Immature natural killer cell (primary cell): ENCODE results near the gene HIVEP3. TPM values are rescaled to one million over a fixed set of nuclear protein-coding genes. Genes with fewer than 3 reads are reported as not detected.

Experiments used
- DNase-seq, 3 donors: peaks; one replicate each; pipeline ENCODE4 v3.0.0; 2022; ENCODE audit warnings: mixed read lengths in 1 of 3
- H3K27ac Mint-ChIP-seq, 6 donors: one replicate each; pipeline ENCODE4 v1.8.0; 2020; ENCODE audit warnings: mixed read lengths in 6 of 6, mild to moderate bottlenecking in 5 of 6, inconsistent platforms in 4 of 6, moderate library complexity in 3 of 6
- H3K27me3 Mint-ChIP-seq, 3 donors: one replicate each; pipeline ENCODE4 v1.8.0; 2020 to 2021; ENCODE audit warnings: low read depth in 3 of 3, mild to moderate bottlenecking in 3 of 3, mixed read lengths in 3 of 3, moderate library complexity in 3 of 3, inconsistent platforms in 1 of 3
- H3K36me3 Mint-ChIP-seq, 3 donors: one replicate each; pipeline ENCODE4 v1.8.0; 2020; ENCODE audit warnings: mixed read lengths in 3 of 3, inconsistent platforms in 2 of 3, mild to moderate bottlenecking in 2 of 3
- H3K4me1 Mint-ChIP-seq, 2 donors: one replicate each; pipeline ENCODE4 v1.8.0; 2020; ENCODE audit warnings: inconsistent platforms in 2 of 2, mild to moderate bottlenecking in 2 of 2, mixed read lengths in 2 of 2, moderate library complexity in 1 of 2
- H3K4me3 Mint-ChIP-seq, 5 donors: one replicate each; pipeline ENCODE4 v1.8.0; 2020; ENCODE audit warnings: mild to moderate bottlenecking in 5 of 5, mixed read lengths in 5 of 5, inconsistent platforms in 3 of 5, moderate library complexity in 3 of 5
- H3K9me3 Mint-ChIP-seq, 6 donors: one replicate each; pipeline ENCODE4 v1.8.0; 2020; ENCODE audit warnings: mild to moderate bottlenecking in 6 of 6, mixed read lengths in 6 of 6, inconsistent platforms in 4 of 6, moderate library complexity in 3 of 6
- polyA plus RNA-seq, 3 donors: library from polyadenylated mRNA; unstranded; fragments of 300-500 nt; fragmentation: Illumina TruSeq; gene quantifications; one replicate each; pipeline ENCODE4 v1.2.3, GENCODE V29; 2021

Gene HIVEP3
- polyA plus RNA-seq, 3 donors from 2014 or later: 9.8 to 24.1 (median 15.5) TPM

DNA sequence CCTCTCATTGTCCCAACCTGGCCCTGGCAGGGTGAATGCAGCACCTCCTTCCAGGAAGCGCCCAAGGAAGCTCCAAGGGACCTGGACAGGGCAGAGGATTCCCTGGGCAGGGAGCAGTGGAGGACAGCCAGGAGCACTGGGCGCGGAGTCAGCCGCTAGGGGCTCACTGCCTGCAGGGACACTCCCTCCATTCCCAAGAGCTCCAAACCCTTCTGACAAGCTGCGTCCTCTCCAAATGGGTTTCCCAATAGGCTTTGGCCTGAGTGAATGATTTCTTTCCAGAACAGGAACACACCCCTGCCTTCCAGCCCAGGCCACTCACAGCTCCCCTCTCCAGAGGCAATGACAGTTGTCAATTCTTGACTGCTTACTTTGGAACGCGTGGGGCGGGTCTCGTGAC, 305.8 kb downstream of the HIVEP3 start:
- no peak for DNase-seq
- peaks cover 12 to 28% of the 10 kb centered on the region in 2 donors for H3K4me1 Mint-ChIP-seq
- H3K27ac Mint-ChIP-seq: no peak overlapping the region
- H3K4me3 Mint-ChIP-seq: no peak overlapping the region
- H3K27me3 Mint-ChIP-seq: peaks cover 0 to 4% (median 2%) of the 10 kb centered on the region in 3 donors
- peaks cover 0 to 4% (median 3%) of the 10 kb centered on the region in 3 donors for H3K36me3 Mint-ChIP-seq
- no peaks in the 10 kb centered on the region for H3K9me3 Mint-ChIP-seq

- no peak overlapping the region for H3K4me3 Mint-ChIP-seq
- DNase-seq: no peak
These were observed 306.7 kb downstream of the HIVEP3 start for GRCh38 chr1:41611932-41612450.

GRCh38 chr1:41611068-41611931, 307.4 kb downstream of the HIVEP3 start:
- Mint-ChIP-seq H3K36me3 (peaks cover 3 to 11% (median 4%) of the 10 kb centered on the region in 3 donors), H3K4me3 (no peak overlapping the region), H3K27ac (no peak overlapping the region), H3K9me3 (no peaks in the 10 kb centered on the region), H3K4me1 (peaks cover 12 to 36% of the 10 kb centered on the region in 2 donors), H3K27me3 (peaks cover 0 to 4% (median 2%) of the 10 kb centered on the region in 3 donors)
- no peak for DNase-seq

More at GRCh38 chr1:41611932-41612450, 306.7 kb downstream of the HIVEP3 start:
- H3K4me1 Mint-ChIP-seq: peaks cover 12 to 38% of the 10 kb centered on the region in 2 donors
- no peaks in the 10 kb centered on the region for H3K9me3 Mint-ChIP-seq
- H3K27me3 Mint-ChIP-seq: peaks cover 0 to 4% (median 2%) of the 10 kb centered on the region in 3 donors
- peak overlapping the region in 1 of 6 donors; percentile 19 for H3K27ac Mint-ChIP-seq
- peaks cover 3 to 11% (median 4%) of the 10 kb centered on the region in 3 donors for H3K36me3 Mint-ChIP-seq

DNA sequence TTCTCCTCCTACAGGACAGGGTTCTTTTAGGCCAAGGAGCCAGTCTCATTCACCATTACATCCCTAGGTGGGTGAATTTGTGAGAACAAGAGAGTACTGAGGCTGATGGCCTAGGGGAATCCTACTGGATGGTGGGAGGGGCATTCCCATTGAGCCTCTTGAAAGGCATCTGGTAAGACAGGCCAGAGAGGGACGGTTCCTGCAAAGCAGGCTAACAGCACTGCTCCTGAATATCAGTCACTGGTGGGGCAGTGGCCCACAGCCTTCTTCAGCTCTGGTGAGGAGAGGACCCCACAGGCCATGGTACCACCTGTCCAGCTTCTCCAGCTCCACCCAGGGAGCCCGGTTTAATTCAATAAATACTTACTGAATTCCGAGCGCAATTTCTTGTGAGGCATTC, 308.4 kb downstream of the HIVEP3 start:
- Mint-ChIP-seq H3K36me3 (peaks cover 3 to 11% (median 4%) of the 10 kb centered on the region in 3 donors), H3K27ac (no peak overlapping the region), H3K4me1 (peaks cover 9 to 36% of the 10 kb centered on the region in 2 donors), H3K4me3 (no peak overlapping the region), H3K9me3 (no peaks in the 10 kb centered on the region), H3K27me3 (peaks cover 0 to 5% (median 2%) of the 10 kb centered on the region in 3 donors)
- DNase-seq: no peak

- Mint-ChIP-seq H3K36me3 (peaks cover 3 to 11% (median 4%) of the 10 kb centered on the region in 3 donors), H3K27me3 (peaks cover 0 to 5% (median 2%) of the 10 kb centered on the region in 3 donors), H3K27ac (peak overlapping the region in 1 of 6 donors; percentile 62), H3K4me3 (no peak overlapping the region), H3K9me3 (no peaks in the 10 kb centered on the region), H3K4me1 (peaks cover 6 to 30% of the 10 kb centered on the region in 2 donors)
- DNase-seq: no peak
These were observed 309.4 kb downstream of the HIVEP3 start for GRCh38 chr1:41609166-41609883.

DNA sequence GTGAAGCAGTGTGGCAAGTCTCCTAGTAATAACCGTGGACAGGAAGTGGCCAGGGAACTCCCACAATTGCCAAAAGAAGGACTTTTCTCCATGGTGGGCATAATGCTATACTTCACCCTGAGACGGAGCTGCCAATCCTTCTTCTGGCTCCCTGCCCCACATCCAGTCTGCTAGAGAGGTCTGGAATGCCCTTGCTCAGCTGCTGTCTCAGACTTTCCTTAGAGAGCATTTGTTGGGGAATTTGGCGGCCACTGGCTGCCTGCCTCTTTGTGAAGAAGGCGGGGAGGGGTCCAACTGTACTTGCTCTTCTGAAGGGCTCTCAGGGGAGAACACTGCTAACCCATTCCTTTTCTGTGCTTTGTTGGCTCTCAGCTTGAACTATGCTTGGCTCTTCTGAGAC, 310.5 kb downstream of the HIVEP3 start:
- H3K36me3 Mint-ChIP-seq: peaks cover 3 to 7% (median 4%) of the 10 kb centered on the region in 3 donors
- no peak for DNase-seq
- H3K27ac Mint-ChIP-seq: no peak overlapping the region
- H3K4me1 Mint-ChIP-seq: peaks cover 6 to 30% of the 10 kb centered on the region in 2 donors
- H3K4me3 Mint-ChIP-seq: no peak overlapping the region
- H3K27me3 Mint-ChIP-seq: peaks cover 0 to 5% (median 2%) of the 10 kb centered on the region in 3 donors
- H3K9me3 Mint-ChIP-seq: no peaks in the 10 kb centered on the region

GRCh38 chr1:41607808-41608207, 310.9 kb downstream of the HIVEP3 start:
- H3K4me1 Mint-ChIP-seq: peaks cover 6 to 30% of the 10 kb centered on the region in 2 donors
- H3K9me3 Mint-ChIP-seq: no peaks in the 10 kb centered on the region
- H3K27ac Mint-ChIP-seq: no peak overlapping the region
- peaks cover 3 to 7% (median 4%) of the 10 kb centered on the region in 3 donors for H3K36me3 Mint-ChIP-seq
- no peak for DNase-seq
- peaks cover 0 to 5% (median 2%) of the 10 kb centered on the region in 3 donors for H3K27me3 Mint-ChIP-seq
- no peak overlapping the region for H3K4me3 Mint-ChIP-seq

- no peak overlapping the region for H3K27ac Mint-ChIP-seq
- no peak for DNase-seq
These were observed 318.8 kb downstream of the HIVEP3 start for GRCh38 chr1:41599912-41600311.

DNA sequence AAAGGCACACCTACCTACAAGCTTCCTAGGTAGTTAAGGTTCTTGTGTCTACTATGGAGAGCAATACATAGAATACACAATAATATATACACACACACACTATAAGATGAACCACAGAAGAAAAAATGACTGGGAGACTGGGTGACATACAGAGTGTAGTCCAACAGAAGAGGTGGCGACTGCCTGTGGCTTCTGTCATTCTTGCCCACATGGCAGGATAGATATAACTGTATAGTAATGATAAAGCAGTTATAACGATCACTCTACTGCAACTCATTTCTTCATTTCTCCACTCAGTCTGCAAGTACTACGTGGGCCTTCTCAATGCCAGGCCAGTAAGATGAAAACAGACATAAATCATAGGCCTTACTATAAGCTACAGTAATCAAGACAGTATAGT, 320.4 kb downstream of the HIVEP3 start:
- no peaks in the 10 kb centered on the region for H3K36me3 Mint-ChIP-seq
- H3K9me3 Mint-ChIP-seq: peaks cover 0 to 3% (median 0%) of the 10 kb centered on the region in 6 donors
- H3K27ac Mint-ChIP-seq: no peak overlapping the region
- DNase-seq: no peak
- no peak overlapping the region for H3K4me3 Mint-ChIP-seq
- H3K27me3 Mint-ChIP-seq: peaks cover 0 to 1% (median 0%) of the 10 kb centered on the region in 3 donors
- peaks cover 4 to 8% of the 10 kb centered on the region in 2 donors for H3K4me1 Mint-ChIP-seq

More at GRCh38 chr1:41599912-41600311, 318.8 kb downstream of the HIVEP3 start:
- Mint-ChIP-seq H3K4me3 (no peak overlapping the region), H3K27me3 (peaks cover 0 to 1% (median 0%) of the 10 kb centered on the region in 3 donors), H3K4me1 (peaks cover 4 to 8% of the 10 kb centered on the region in 2 donors), H3K36me3 (no peaks in the 10 kb centered on the region), H3K9me3 (peaks cover 0 to 3% (median 0%) of the 10 kb centered on the region in 6 donors)

DNA sequence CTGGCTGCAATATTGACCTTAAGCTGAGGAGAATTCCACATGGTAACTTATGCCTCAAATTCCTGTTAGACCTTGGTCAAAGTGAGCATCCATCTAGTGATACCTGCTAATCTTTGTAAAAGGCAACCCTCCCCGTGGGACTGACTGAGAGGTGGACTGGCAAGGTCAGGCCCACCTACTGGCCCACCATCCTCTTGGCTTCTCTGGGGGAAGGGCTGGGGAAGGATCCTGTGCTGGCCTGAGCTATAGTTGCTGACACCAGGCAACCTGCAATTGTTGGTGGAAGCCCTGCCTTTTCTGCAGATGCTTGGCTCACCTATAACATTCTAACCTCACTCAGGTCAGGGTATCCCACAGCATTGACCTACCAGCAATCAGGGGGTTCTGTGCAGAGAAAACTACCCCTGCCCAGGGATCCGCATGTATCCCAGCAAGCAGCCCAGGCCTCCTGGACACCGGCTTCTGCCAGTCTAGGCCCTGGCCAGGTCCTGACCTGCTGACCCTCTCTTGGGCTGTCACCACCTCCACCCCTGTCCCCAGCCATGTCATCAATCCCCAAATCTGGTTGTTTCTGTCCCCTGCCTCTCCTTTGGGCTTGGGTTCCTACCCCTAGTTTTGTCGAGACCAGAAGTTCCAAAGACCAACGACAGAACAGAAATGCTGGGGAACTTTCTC, 326.1 kb downstream of the HIVEP3 start:
- DNase-seq: no peak
- no peaks in the 10 kb centered on the region for H3K36me3 Mint-ChIP-seq
- H3K4me3 Mint-ChIP-seq: no peak overlapping the region
- no peak overlapping the region for H3K27ac Mint-ChIP-seq
- H3K27me3 Mint-ChIP-seq: no peaks in the 10 kb centered on the region
- H3K4me1 Mint-ChIP-seq: no peaks in the 10 kb centered on the region
- no peaks in the 10 kb centered on the region for H3K9me3 Mint-ChIP-seq

GRCh38 chr1:41591891-41592290, 326.8 kb downstream of the HIVEP3 start:
- Mint-ChIP-seq H3K4me3 (no peak overlapping the region), H3K9me3 (no peaks in the 10 kb centered on the region), H3K27ac (no peak overlapping the region), H3K4me1 (no peaks in the 10 kb centered on the region), H3K36me3 (peaks cover 0 to 4% (median 0%) of the 10 kb centered on the region in 3 donors), H3K27me3 (no peaks in the 10 kb centered on the region)
- DNase-seq: no peak

DNA sequence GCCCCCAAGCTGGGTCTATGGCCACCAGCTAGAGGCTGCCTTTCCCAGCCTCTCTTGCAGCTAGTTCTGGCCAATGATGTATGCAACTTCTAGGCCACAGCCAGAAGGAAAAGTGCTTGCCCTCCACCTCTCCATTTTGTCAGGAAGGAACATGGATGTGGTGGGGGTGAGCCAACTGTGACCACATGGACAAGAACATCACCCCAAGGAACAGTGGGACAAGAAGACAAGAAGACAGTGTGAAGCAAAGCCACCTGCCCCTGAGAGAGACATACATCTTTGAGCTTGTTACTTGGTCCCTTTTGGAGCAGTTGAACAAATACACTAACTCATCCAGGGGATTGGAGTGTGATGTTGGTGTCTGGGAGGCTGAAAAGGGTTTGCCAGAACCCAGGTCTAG, 328.4 kb downstream of the HIVEP3 start:
- peaks cover 0 to 8% (median 0%) of the 10 kb centered on the region in 3 donors for H3K36me3 Mint-ChIP-seq
- H3K9me3 Mint-ChIP-seq: no peaks in the 10 kb centered on the region
- peaks cover 0 to 2% (median 0%) of the 10 kb centered on the region in 3 donors for H3K27me3 Mint-ChIP-seq
- H3K27ac Mint-ChIP-seq: peak overlapping the region in 2 of 6 donors; percentile 5 to 58
- no peak overlapping the region for H3K4me3 Mint-ChIP-seq
- no peaks in the 10 kb centered on the region for H3K4me1 Mint-ChIP-seq
- no peak for DNase-seq

DNA sequence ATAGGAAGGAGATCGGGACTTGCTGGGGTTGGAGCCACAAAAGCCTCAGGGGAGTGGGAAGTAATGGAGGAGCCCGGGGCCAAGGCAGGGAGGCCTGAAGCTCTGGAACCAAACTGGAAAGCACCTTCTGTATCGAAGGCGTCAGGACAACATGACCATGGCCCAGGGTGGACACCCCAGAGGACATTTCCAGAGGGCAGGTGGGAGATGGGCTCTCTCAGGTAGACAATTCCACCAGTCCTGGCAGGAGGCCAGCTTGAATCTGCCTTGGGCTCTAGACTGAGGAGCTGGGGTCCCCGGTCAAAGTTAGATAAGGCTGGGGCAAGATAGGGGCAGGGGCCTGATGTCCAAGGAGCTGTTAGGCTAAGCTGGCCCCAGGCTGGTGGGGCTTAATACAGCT, 329.3 kb downstream of the HIVEP3 start:
- Mint-ChIP-seq H3K4me1 (no peaks in the 10 kb centered on the region), H3K36me3 (peaks cover 0 to 8% (median 0%) of the 10 kb centered on the region in 3 donors), H3K9me3 (no peaks in the 10 kb centered on the region), H3K27ac (peak overlapping the region in 1 of 6 donors; percentile 4), H3K4me3 (no peak overlapping the region), H3K27me3 (peaks cover 0 to 2% (median 0%) of the 10 kb centered on the region in 3 donors)
- no peak for DNase-seq
